ENCODE results near the gene PTPRU.
"Not testable (repeated sequence)": the region's sequence is repeated elsewhere in the genome, so short reads cannot be mapped to it uniquely, and the experiment has no call there.

PTPRU gene

DNA sequence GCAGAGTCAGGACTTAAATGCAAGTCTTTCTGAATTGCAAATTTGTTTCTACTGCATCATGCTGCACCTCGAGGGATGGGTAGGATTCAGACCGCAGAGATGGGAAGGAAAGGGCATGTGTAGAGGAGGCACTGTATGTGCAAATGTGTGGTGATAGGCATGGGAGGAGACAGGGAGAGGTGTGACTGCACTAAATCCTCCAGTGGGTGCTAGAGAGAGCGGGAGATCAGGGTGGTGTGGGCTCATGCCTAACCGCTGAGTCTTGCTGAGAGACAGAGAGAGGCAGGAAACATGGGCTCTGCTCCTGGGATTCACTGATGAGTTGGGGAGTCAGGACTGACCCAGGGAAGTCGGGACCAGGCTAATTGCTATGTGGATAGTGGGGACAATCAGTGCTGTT is 61.1 kb downstream of the PTPRU start:
- CTCF ChIA-PET, result no interaction called here
- H3K4me3 ChIP-seq (ENCODE audit: low read depth, low read length), result no peak overlapping the region
- no peak for DNase-seq (ENCODE audit: low read depth, low spot score)
- POLR2A ChIA-PET, result no interaction called here
- TF ChIP-seq, protein P1, sequence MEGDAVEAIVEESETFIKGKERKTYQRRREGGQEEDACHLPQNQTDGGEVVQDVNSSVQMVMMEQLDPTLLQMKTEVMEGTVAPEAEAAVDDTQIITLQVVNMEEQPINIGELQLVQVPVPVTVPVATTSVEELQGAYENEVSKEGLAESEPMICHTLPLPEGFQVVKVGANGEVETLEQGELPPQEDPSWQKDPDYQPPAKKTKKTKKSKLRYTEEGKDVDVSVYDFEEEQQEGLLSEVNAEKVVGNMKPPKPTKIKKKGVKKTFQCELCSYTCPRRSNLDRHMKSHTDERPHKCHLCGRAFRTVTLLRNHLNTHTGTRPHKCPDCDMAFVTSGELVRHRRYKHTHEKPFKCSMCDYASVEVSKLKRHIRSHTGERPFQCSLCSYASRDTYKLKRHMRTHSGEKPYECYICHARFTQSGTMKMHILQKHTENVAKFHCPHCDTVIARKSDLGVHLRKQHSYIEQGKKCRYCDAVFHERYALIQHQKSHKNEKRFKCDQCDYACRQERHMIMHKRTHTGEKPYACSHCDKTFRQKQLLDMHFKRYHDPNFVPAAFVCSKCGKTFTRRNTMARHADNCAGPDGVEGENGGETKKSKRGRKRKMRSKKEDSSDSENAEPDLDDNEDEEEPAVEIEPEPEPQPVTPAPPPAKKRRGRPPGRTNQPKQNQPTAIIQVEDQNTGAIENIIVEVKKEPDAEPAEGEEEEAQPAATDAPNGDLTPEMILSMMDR (IDR thresholded peaks at IDR 0.05; ENCODE audit: insufficient read depth, low read length, missing control alignments), result no peak

DNA sequence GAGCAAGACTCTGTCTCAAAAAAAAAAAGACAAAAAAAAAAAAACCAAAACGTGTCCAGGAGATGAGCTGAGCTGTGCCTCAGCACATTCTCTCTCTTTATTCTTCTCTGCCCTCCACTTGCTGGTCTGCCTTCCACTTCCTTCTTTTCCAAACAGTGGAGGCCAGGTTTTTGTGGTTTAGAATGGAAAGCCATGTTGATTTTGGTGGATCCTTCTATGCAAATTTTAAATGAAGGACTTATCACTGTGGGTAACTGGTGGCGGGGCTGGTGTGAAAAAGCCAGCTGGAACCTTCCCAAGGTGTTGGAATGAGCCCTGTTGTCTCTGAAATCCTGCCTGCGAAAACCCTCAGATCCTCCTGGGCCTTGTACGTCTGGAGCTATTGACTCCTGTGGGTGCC is 61.9 kb downstream of the PTPRU start:
- H3K4me3 ChIP-seq (ENCODE audit: low read depth, low read length), result no peak overlapping the region
- DNase-seq (ENCODE audit: low read depth, low spot score), result no peak
- POLR2A ChIA-PET, result no interaction called here
- CTCF ChIA-PET, result no interaction called here
- TF ChIP-seq, protein P1 (IDR thresholded peaks at IDR 0.05; ENCODE audit: insufficient read depth, low read length, missing control alignments), result no peak

DNA sequence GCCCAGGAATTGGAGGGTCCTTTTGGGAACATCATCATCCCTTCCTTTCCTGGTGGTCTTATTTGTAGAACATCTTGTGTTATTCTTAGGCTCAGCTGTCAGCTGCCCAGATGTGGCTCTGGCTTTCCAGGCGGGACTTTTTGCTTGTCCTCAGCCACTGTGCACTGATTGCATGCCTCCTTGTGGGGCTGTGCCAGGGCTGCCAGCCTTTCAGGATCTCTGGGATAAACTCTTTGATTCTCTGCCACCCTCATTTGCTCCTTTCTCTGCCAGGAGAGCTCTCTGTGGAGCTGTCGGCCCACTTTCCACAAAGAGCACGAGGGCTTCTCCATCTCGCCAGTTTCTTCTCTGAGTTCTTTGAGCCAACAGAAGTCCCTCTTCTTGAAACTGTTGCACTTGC is 63.1 kb downstream of the PTPRU start:
- no peak for DNase-seq (ENCODE audit: low read depth, low spot score)
- CTCF ChIA-PET, result no interaction called here

DNA sequence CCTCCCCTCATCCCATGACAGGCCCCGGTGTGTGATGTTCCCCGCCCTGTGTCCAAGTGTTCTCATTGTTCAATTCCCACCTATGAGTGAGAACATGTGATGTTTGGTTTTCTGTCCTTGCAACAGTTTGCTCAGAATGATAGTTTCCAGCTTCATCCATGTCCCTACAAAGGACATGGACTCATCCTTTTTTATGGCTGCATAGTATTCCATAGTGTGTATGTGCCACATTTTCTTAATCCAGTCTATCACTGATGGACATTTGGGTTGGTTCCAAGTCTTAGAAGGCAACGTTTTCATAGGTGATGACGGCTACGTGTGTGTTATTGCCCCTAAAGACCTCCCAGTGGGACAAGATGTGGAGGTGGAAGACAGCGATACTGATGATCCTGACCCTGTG is 65.4 kb downstream of the PTPRU start:
- POLR2A ChIA-PET; CTCF ChIA-PET; DNase-seq (ENCODE audit: low read depth, low spot score): not testable (repeated sequence)

More for the DNA sequence above, 63.1 kb downstream of the PTPRU start:
- POLR2A ChIA-PET, result no interaction called here
- TF ChIP-seq, protein P1 (IDR thresholded peaks at IDR 0.05; ENCODE audit: insufficient read depth, low read length, missing control alignments), result no peak
- H3K4me3 ChIP-seq (ENCODE audit: low read depth, low read length), result no peak overlapping the region

GRCh38 chr1:29303201-29304024 is 67.1 kb downstream of the PTPRU start:
- POLR2A ChIA-PET, result no interaction called here
- DNase-seq (ENCODE audit: low read depth, low spot score), result no peak
- CTCF ChIA-PET, result interaction anchor here (1.4 kb wide), 1 partner anchor 58 kb away, joined by 4 read pairs; no protein-coding TSS in a partner anchor
- no peak overlapping the region for H3K4me3 ChIP-seq (ENCODE audit: low read depth, low read length)
- TF ChIP-seq, protein P1 (IDR thresholded peaks at IDR 0.05; ENCODE audit: insufficient read depth, low read length, missing control alignments), result no peak

More for the DNA sequence above, 65.4 kb downstream of the PTPRU start:
- not testable (repeated sequence) for H3K4me3 ChIP-seq (ENCODE audit: low read depth, low read length)

- POLR2A ChIA-PET, result interaction anchor here (0.6 kb wide), 1 partner anchor 41 kb away, joined by 9 read pairs; no protein-coding TSS in a partner anchor
- TF ChIP-seq, protein P1 (IDR thresholded peaks at IDR 0.05; ENCODE audit: insufficient read depth, low read length, missing control alignments), result no peak
- DNase-seq (ENCODE audit: low read depth, low spot score), result no peak
- CTCF ChIA-PET, result interaction anchor here (1.4 kb wide), 1 partner anchor 58 kb away, joined by 4 read pairs; no protein-coding TSS in a partner anchor
- no peak overlapping the region for H3K4me3 ChIP-seq (ENCODE audit: low read depth, low read length)
Measured at GRCh38 chr1:29304025-29304684, 67.8 kb downstream of the PTPRU start.
